Panc1 (cell line): ENCODE results near the gene CLDN11. TPM values are rescaled to one million over a fixed set of nuclear protein-coding genes. Genes with fewer than 3 reads are reported as not detected.

Source experiments
- ATAC-seq: fragments of 200-7000 bp; cut with Tn5 transposase; 2 replicates; pipeline ENCODE4 v1.9.1; 2020; ENCODE audit warnings: mild to moderate bottlenecking, moderate library complexity
- BruUV-seq: library from RNA; stranded (reverse); fragments of 400-500 nt; replicated peaks from 2 replicates; lab custom pipeline; 2021; lab: Mats Ljungman, UMichigan
- CTCF ChIA-PET: fragments of 300-600 bp; sonication (Branson Sonifier 250); formaldehyde crosslinking; loops from one replicate; lab custom pipeline; 2022; ENCODE audit warnings: antibody characterized with exemption; lab: Charles Lee
- POLR2A ChIA-PET: fragments of 300-600 bp; sonication (Branson Sonifier 250); formaldehyde crosslinking; loops from one replicate; lab custom pipeline; 2022; ENCODE audit warnings: antibody characterized with exemption; lab: Charles Lee
- DNase-seq: peaks from one replicate; pipeline ENCODE4 v3.0.0-alpha.2; 2010; ENCODE audit warnings: low read depth, low spot score
- H3K27ac ChIP-seq: 2 replicates; pipeline ENCODE4 v1.5.1; 2011; ENCODE audit warnings: mild to moderate bottlenecking, low read length, inconsistent platforms
- H3K27me3 ChIP-seq: fragments of 200-500 bp; sonication (Bioruptor generic); 2 replicates; pipeline ENCODE4 v1.6.0; 2014; ENCODE audit warnings: low read length, inconsistent platforms; ENCODE audit not compliant: control insufficient read depth, insufficient read depth
- H3K36me3 ChIP-seq: fragments of 200-500 bp; sonication (Bioruptor generic); 2 replicates; pipeline ENCODE4 v1.5.1; 2014; ENCODE audit warnings: inconsistent platforms, mild to moderate bottlenecking, low read length, moderate library complexity; ENCODE audit not compliant: control insufficient read depth, insufficient read depth
- H3K4me1 ChIP-seq: 2 replicates; pipeline ENCODE4 v1.5.1; 2011; ENCODE audit warnings: inconsistent platforms, mild to moderate bottlenecking, low read length, moderate library complexity; ENCODE audit not compliant: control insufficient read depth, insufficient read depth
- H3K4me3 ChIP-seq, 2 experiments: 2 replicates each; pipeline ENCODE4 v1.5.1; 2011 to 2012; ENCODE audit warnings: low read depth in 2 of 2, low read length in 2 of 2, mild to moderate bottlenecking in 2 of 2, inconsistent platforms in 1 of 2, moderate library complexity in 1 of 2
- H3K9me3 ChIP-seq: fragments of 200-500 bp; sonication (Bioruptor generic); 2 replicates; pipeline ENCODE4 v1.5.1; 2014; ENCODE audit warnings: low read depth, mild to moderate bottlenecking, inconsistent platforms, low read length, moderate library complexity; ENCODE audit not compliant: control insufficient read depth, insufficient read depth
- POLR2AphosphoS5 ChIP-seq: IDR thresholded peaks from 2 replicates; pipeline ENCODE4 v1.6.1; 2012; ENCODE audit warnings: mild to moderate bottlenecking, low read depth, low read length, moderate library complexity
- SIN3A ChIP-seq: IDR thresholded peaks from 2 replicates; pipeline ENCODE4 v1.6.1; 2012; ENCODE audit warnings: low read depth, mild to moderate bottlenecking, low read length, moderate library complexity, borderline replicate concordance; ENCODE audit not compliant: insufficient read depth
- TCF7L2 ChIP-seq: IDR thresholded peaks from 2 replicates; pipeline ENCODE4 v1.6.1; 2011; ENCODE audit warnings: mild to moderate bottlenecking, low read depth, low read length, inconsistent platforms
- in situ Hi-C: cut with HindIII; loops from 2 replicates; pipeline ENCODE4 v1.10.0; 2016; ENCODE audit warnings: low sequenced_read_pairs, low pct_unique_long_range_greater_than_20kb
- intact Hi-C: fragments of 100-400 bp; cut with micrococcal nuclease; formaldehyde crosslinking; loops from one replicate; pipeline ENCODE4 v1.10.0; 2022; ENCODE audit not compliant: unreplicated experiment
- total RNA-seq: library from RNA; stranded (reverse); gene quantifications from one replicate; pipeline ENCODE4 v1.2.1, GENCODE V29; 2021; ENCODE audit not compliant: unreplicated experiment
- TF ChIP-seq, protein P1 (sequence below), 2 experiments: IDR thresholded peaks; 2 replicates each; pipeline ENCODE4 v1.6.1; 2011 to 2012; ENCODE audit warnings: low read depth in 2 of 2, control low read depth in 1 of 2, low read length in 1 of 2, mild to moderate bottlenecking in 1 of 2, moderate library complexity in 1 of 2; ENCODE audit not compliant: insufficient read depth in 1 of 2
- TF ChIP-seq, protein P2 (sequence below): fragments of 450-650 bp; IDR thresholded peaks from 2 replicates; pipeline ENCODE4 v1.5.1; 2017; ENCODE audit warnings: mild to moderate bottlenecking

Gene CLDN11
- total RNA-seq, 1 experiment from 2014 or later, result 1.9 TPM

DNA sequence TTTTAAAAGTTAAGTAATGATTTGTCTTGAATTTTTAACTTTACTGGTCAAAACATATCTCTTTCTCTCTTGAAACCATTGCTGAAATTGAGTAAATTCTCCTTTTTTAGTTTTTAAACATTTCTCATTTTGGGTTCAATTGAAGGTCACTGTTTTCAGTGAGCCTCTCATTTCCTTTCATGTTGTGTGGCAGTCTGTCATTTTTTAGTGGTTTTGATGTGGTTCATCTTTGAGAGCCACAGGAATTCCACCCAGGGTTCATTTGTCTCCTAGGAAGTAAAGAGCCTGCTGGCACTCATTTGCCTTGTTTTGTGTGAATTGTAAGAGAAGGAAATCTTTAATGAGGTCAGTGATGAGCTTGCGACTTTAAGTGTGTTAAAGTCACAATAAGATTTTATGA lies 10.4 kb downstream of the CLDN11 start:
- H3K4me3 ChIP-seq, result no peak overlapping the region
- no peak for ATAC-seq
- no peaks in the 10 kb centered on the region for H3K9me3 ChIP-seq
- intact Hi-C loops, result no loop called here
- CTCF ChIA-PET, result interaction anchor here (0.6 kb wide), 1 partner anchor 438 kb away, joined by 6 read pairs; no protein-coding TSS in a partner anchor
- DNase-seq, result no peak
- H3K36me3 ChIP-seq, result no peaks in the 10 kb centered on the region
- H3K27me3 ChIP-seq, result peaks cover 2% of the 10 kb centered on the region; the same call in 1 of the 2 replicates
- in situ Hi-C loops, result no loop called here
- BruUV-seq, result no TSS peak
- H3K4me1 ChIP-seq, result no peaks in the 10 kb centered on the region
- TF ChIP-seq, protein P1, sequence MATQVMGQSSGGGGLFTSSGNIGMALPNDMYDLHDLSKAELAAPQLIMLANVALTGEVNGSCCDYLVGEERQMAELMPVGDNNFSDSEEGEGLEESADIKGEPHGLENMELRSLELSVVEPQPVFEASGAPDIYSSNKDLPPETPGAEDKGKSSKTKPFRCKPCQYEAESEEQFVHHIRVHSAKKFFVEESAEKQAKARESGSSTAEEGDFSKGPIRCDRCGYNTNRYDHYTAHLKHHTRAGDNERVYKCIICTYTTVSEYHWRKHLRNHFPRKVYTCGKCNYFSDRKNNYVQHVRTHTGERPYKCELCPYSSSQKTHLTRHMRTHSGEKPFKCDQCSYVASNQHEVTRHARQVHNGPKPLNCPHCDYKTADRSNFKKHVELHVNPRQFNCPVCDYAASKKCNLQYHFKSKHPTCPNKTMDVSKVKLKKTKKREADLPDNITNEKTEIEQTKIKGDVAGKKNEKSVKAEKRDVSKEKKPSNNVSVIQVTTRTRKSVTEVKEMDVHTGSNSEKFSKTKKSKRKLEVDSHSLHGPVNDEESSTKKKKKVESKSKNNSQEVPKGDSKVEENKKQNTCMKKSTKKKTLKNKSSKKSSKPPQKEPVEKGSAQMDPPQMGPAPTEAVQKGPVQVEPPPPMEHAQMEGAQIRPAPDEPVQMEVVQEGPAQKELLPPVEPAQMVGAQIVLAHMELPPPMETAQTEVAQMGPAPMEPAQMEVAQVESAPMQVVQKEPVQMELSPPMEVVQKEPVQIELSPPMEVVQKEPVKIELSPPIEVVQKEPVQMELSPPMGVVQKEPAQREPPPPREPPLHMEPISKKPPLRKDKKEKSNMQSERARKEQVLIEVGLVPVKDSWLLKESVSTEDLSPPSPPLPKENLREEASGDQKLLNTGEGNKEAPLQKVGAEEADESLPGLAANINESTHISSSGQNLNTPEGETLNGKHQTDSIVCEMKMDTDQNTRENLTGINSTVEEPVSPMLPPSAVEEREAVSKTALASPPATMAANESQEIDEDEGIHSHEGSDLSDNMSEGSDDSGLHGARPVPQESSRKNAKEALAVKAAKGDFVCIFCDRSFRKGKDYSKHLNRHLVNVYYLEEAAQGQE (IDR thresholded peaks at IDR 0.05; ENCODE audit: insufficient read depth in 1 of 2, low read depth in 2 of 2, low read length in 1 of 2), result no peak
- TF ChIP-seq SIN3A (no peak), TCF7L2 (no peak), POLR2AphosphoS5 (no peak)
- TF ChIP-seq, protein P2, sequence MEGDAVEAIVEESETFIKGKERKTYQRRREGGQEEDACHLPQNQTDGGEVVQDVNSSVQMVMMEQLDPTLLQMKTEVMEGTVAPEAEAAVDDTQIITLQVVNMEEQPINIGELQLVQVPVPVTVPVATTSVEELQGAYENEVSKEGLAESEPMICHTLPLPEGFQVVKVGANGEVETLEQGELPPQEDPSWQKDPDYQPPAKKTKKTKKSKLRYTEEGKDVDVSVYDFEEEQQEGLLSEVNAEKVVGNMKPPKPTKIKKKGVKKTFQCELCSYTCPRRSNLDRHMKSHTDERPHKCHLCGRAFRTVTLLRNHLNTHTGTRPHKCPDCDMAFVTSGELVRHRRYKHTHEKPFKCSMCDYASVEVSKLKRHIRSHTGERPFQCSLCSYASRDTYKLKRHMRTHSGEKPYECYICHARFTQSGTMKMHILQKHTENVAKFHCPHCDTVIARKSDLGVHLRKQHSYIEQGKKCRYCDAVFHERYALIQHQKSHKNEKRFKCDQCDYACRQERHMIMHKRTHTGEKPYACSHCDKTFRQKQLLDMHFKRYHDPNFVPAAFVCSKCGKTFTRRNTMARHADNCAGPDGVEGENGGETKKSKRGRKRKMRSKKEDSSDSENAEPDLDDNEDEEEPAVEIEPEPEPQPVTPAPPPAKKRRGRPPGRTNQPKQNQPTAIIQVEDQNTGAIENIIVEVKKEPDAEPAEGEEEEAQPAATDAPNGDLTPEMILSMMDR, result no peak
- H3K27ac ChIP-seq, result no peak overlapping the region
- POLR2A ChIA-PET, result no interaction called here

DNA sequence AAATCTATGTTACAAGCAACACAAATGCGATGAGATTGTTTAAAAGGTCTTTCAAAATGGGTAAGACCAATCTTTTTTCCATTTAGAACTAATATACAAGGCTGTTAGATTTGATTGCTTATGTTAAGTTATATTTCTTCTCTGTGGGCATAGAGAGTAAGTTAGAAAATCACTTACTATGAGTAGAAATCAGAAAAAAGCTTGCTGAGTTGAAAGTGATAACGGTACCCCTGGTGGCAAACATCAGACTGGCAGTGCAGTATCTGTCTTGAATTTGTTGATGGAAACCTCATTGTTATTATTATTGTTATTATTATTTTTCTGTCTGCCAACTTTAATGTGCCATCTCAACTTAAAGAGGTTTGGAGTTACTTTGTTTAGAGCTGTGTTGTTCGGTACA lies 12.4 kb downstream of the CLDN11 start:
- no peaks in the 10 kb centered on the region for H3K4me1 ChIP-seq
- in situ Hi-C loops (no loop called here), intact Hi-C loops (no loop called here)
- ChIA-PET CTCF (no interaction called here), POLR2A (no interaction called here)
- H3K27me3 ChIP-seq, result peaks cover 2% of the 10 kb centered on the region; the same call in 1 of the 2 replicates
- ATAC-seq (no peak), DNase-seq (no peak)
- BruUV-seq, result no TSS peak
- TF ChIP-seq TCF7L2 (no peak), SIN3A (no peak)
- H3K9me3 ChIP-seq, result no peaks in the 10 kb centered on the region
- H3K4me3 ChIP-seq, result no peak overlapping the region
- no peak overlapping the region for H3K27ac ChIP-seq
- H3K36me3 ChIP-seq, result no peaks in the 10 kb centered on the region

DNA sequence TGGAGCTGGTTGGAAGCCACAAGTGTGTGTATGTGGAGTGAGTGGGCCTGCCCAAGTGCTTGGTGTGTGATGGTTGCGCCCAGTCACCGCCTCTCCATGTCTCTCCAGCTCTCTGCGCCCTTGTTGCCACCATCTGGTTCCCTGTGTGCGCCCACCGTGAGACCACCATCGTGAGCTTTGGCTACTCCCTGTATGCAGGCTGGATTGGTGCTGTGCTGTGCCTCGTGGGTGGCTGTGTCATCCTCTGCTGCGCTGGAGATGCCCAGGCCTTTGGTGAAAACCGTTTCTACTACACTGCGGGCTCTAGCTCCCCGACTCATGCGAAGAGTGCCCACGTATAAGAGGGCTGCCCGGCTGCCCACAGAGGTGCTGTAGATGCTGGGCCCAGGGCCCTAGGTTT lies 13.7 kb downstream of the CLDN11 start:
- no peaks in the 10 kb centered on the region for H3K4me1 ChIP-seq
- no peaks in the 10 kb centered on the region for H3K36me3 ChIP-seq
- H3K27ac ChIP-seq, result no peak overlapping the region
- H3K27me3 ChIP-seq, result peaks cover 2% of the 10 kb centered on the region; the same call in 1 of the 2 replicates
- in situ Hi-C loops (no loop called here), intact Hi-C loops (no loop called here)
- POLR2A ChIA-PET, result interaction anchor here (0.6 kb wide), 1 partner anchor 42 kb away, joined by 3 read pairs; no protein-coding TSS in a partner anchor
- CTCF ChIA-PET, result interaction anchor here (0.6 to 2.0 kb wide), 2 partner anchors 19 to 22 kb away, joined by 3 to 5 read pairs; no protein-coding TSS in a partner anchor
- no peak for TF ChIP-seq TCF7L2
- TF ChIP-seq POLR2AphosphoS5, result no peak
- TF ChIP-seq, protein P2, result no peak
- TF ChIP-seq, protein P1 (IDR thresholded peaks at IDR 0.05; ENCODE audit: insufficient read depth in 1 of 2, low read depth in 2 of 2, low read length in 1 of 2), result no peak
- no peak for TF ChIP-seq SIN3A
- ATAC-seq, result no peak
- no peak for DNase-seq
- no peaks in the 10 kb centered on the region for H3K9me3 ChIP-seq
- no peak overlapping the region for H3K4me3 ChIP-seq
- BruUV-seq, result no TSS peak
